ENCODE measurements around the gene COX20. TPM values are rescaled to one million over a fixed set of nuclear protein-coding genes. Genes with fewer than 3 reads are reported as not detected.

Gene COX20
- total and polyA plus RNA-seq, 9 donors: 24.6 to 54.5 (median 46.3) TPM

- no peaks in the 10 kb centered on the region for H3K9me3 ChIP-seq (replicated peaks; ENCODE audit: control insufficient read depth, low read depth, low read length)
- peak; percentile 58 for DNase-seq
- H3K4me3 ChIP-seq (ENCODE audit: low read length): peak overlapping the region; percentile 61
- H3K27me3 ChIP-seq (ENCODE audit: control insufficient read depth, insufficient read depth, low read length): no peaks in the 10 kb centered on the region
- H3K4me1 ChIP-seq (ENCODE audit: control insufficient read depth, insufficient read depth, low read length): peaks cover 5% of the 10 kb centered on the region
- H3K36me3 ChIP-seq (ENCODE audit: control insufficient read depth, insufficient read depth, low read length): peaks cover 16% of the 10 kb centered on the region
- WGBS (ENCODE audit: insufficient coverage): 6% methylated on average over 3 of the region's 7 CpGs
- peak overlapping the region; percentile 99 for H3K27ac ChIP-seq (ENCODE audit: low read length)
Observed at GRCh38 chr1:244836135-244836521, 670 bp downstream of the COX20 start.

GRCh38 chr1:244836584-244836983 lies 1.1 kb downstream of the COX20 start:
- Histone ChIP-seq H3K27ac (ENCODE audit: low read length) (peak overlapping the region; percentile 99), H3K36me3 (ENCODE audit: control insufficient read depth, insufficient read depth, low read length) (peaks cover 19% of the 10 kb centered on the region), H3K4me3 (ENCODE audit: low read length) (peak overlapping the region; percentile 61), H3K4me1 (ENCODE audit: control insufficient read depth, insufficient read depth, low read length) (peaks cover 5% of the 10 kb centered on the region), H3K27me3 (ENCODE audit: control insufficient read depth, insufficient read depth, low read length) (no peaks in the 10 kb centered on the region), H3K9me3 (replicated peaks; ENCODE audit: control insufficient read depth, low read depth, low read length) (no peaks in the 10 kb centered on the region)
- peak; percentile 63 for DNase-seq
- WGBS (ENCODE audit: insufficient coverage): no CpG with 5 or more reads among the region's 3 CpGs

DNA sequence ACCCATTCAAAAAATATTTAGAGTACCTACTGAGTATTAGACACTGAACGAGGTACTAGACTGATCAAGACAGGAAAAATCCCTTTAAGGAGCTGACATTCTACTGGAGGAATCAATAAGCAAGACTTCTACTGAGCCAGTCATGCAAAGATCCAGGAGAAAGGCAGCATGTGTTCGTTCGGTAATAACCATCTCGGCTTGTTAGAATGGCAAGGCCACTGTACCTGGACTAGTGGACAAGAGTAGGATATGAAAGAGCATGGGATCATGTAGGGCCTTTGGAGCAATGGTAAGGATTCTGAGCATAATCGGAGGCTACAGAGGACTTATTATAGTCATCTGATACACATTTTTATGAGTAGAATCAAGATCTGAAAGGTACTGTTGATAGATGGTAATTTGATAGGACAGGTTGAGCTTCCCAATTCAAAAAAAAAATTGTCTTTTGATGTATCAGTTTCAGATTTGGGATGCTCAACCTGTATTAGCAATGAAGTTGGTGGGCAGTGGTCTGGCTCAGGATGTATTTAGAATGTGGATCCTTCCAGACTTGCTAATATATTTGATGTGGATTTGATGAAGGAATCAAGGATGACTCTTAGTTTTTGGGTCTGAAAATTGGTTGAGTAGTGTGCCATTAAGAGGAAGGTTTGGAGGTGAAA lies 2.3 kb downstream of the COX20 start:
- peaks cover 5% of the 10 kb centered on the region for H3K4me1 ChIP-seq (ENCODE audit: control insufficient read depth, insufficient read depth, low read length)
- H3K4me3 ChIP-seq (ENCODE audit: low read length): no peak overlapping the region
- WGBS (ENCODE audit: insufficient coverage): 87% methylated on average over 3 of the region's 5 CpGs
- H3K27me3 ChIP-seq (ENCODE audit: control insufficient read depth, insufficient read depth, low read length): no peaks in the 10 kb centered on the region
- no peak for DNase-seq
- no peaks in the 10 kb centered on the region for H3K9me3 ChIP-seq (replicated peaks; ENCODE audit: control insufficient read depth, low read depth, low read length)
- peaks cover 23% of the 10 kb centered on the region for H3K36me3 ChIP-seq (ENCODE audit: control insufficient read depth, insufficient read depth, low read length)
- no peak overlapping the region for H3K27ac ChIP-seq (ENCODE audit: low read length)

GRCh38 chr1:244839656-244840055 lies 4.2 kb downstream of the COX20 start:
- no peaks in the 10 kb centered on the region for H3K9me3 ChIP-seq (replicated peaks; ENCODE audit: control insufficient read depth, low read depth, low read length)
- H3K36me3 ChIP-seq (ENCODE audit: control insufficient read depth, insufficient read depth, low read length): peaks cover 31% of the 10 kb centered on the region
- no peak for DNase-seq
- no peaks in the 10 kb centered on the region for H3K27me3 ChIP-seq (ENCODE audit: control insufficient read depth, insufficient read depth, low read length)
- peaks cover 5% of the 10 kb centered on the region for H3K4me1 ChIP-seq (ENCODE audit: control insufficient read depth, insufficient read depth, low read length)
- H3K4me3 ChIP-seq (ENCODE audit: low read length): no peak overlapping the region
- WGBS (ENCODE audit: insufficient coverage): no CpG with 5 or more reads among the region's 2 CpGs
- H3K27ac ChIP-seq (ENCODE audit: low read length): no peak overlapping the region

DNA sequence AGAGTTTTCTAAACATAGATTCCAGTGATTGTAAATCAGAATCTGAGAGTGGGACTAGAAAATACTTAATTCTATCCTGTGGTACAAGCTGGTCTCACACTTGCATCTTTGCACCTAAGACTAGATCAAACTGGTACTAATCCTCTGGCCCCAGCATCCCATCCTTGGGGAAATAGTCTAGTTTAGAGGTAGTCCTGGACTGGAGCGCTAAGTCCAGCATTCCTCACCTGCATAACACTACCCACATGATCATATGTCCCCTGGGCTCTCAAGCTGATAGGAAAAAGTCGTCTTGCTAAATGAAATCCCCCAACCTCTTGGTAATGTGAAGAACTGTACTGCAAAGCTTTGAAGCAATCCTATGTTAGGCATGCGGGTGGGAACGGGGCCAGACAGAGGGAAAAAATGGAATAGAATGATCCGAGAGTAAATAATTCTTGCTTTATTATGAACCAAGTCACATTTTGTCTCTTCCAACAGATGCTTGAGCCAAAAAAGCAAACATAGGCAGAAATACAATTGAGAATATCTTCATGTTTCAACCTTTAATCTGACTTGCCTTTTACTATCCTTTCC lies 4.8 kb downstream of the COX20 start:
- H3K36me3 ChIP-seq (ENCODE audit: control insufficient read depth, insufficient read depth, low read length): peaks cover 34% of the 10 kb centered on the region
- H3K9me3 ChIP-seq (replicated peaks; ENCODE audit: control insufficient read depth, low read depth, low read length): no peaks in the 10 kb centered on the region
- WGBS (ENCODE audit: insufficient coverage): no CpG with 5 or more reads among the region's 5 CpGs
- H3K4me3 ChIP-seq (ENCODE audit: low read length): no peak overlapping the region
- H3K4me1 ChIP-seq (ENCODE audit: control insufficient read depth, insufficient read depth, low read length): peaks cover 5% of the 10 kb centered on the region
- no peaks in the 10 kb centered on the region for H3K27me3 ChIP-seq (ENCODE audit: control insufficient read depth, insufficient read depth, low read length)
- H3K27ac ChIP-seq (ENCODE audit: low read length): no peak overlapping the region
- DNase-seq: no peak

GRCh38 chr1:244841273-244841927 lies 5.9 kb downstream of the COX20 start:
- Histone ChIP-seq H3K36me3 (ENCODE audit: control insufficient read depth, insufficient read depth, low read length) (peaks cover 43% of the 10 kb centered on the region), H3K27ac (ENCODE audit: low read length) (no peak overlapping the region), H3K4me1 (ENCODE audit: control insufficient read depth, insufficient read depth, low read length) (peaks cover 2% of the 10 kb centered on the region), H3K27me3 (ENCODE audit: control insufficient read depth, insufficient read depth, low read length) (no peaks in the 10 kb centered on the region), H3K9me3 (replicated peaks; ENCODE audit: control insufficient read depth, low read depth, low read length) (no peaks in the 10 kb centered on the region), H3K4me3 (ENCODE audit: low read length) (no peak overlapping the region)
- no CpG with 5 or more reads among the region's 9 CpGs for WGBS (ENCODE audit: insufficient coverage)
- DNase-seq: no peak

DNA sequence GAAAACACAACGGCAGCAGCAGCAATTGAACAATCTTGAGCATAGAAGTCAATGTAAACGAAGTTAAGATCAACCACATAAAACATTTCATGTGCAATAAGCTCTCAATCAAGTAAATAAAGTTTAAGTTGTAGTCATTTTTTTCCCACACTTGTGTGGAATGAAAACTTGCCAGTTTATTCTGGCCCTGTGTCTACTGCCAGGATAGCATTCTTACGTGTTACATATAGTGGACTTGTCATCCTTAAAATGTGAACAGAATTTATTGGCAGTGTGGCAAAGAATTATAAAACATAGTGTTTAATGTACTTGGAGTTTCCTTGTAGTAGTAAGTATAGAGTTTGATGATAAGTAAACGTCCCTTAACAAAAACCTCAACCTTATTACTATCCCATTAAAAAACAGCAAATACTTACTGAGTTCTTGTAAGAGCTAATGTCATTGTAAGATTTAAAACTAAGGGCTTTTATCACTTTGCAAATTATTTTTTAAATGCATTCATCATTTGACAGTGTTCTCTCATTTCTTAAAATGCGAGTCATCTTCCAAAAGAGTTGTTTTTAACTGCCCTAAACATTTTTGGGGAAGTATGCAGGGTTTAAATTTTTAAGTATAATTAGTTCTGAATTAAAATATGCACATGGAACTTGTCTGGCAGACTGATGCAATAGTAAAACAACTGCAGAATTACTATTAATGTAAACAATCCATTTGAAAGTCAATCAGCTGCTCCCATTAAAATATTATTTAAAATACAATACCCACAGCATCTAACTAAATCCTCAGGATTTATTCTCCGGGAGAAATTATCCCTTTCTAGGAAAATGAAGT lies 7.9 kb downstream of the COX20 start:
- Histone ChIP-seq H3K4me3 (ENCODE audit: low read length) (no peak overlapping the region), H3K27ac (ENCODE audit: low read length) (no peak overlapping the region)
- no peak for DNase-seq

GRCh38 chr1:244844155-244845121 lies 9.0 kb downstream of the COX20 start:
- no peaks in the 10 kb centered on the region for H3K4me1 ChIP-seq (ENCODE audit: control insufficient read depth, insufficient read depth, low read length)
- whole genome bisulfite sequencing (ENCODE audit: insufficient coverage): 79% methylated on average over 6 of the region's 13 CpGs
- peaks cover 42% of the 10 kb centered on the region for H3K36me3 ChIP-seq (ENCODE audit: control insufficient read depth, insufficient read depth, low read length)
- H3K27me3 ChIP-seq (ENCODE audit: control insufficient read depth, insufficient read depth, low read length): no peaks in the 10 kb centered on the region
- DNase-seq: no peak
- no peaks in the 10 kb centered on the region for H3K9me3 ChIP-seq (replicated peaks; ENCODE audit: control insufficient read depth, low read depth, low read length)
- no peak overlapping the region for H3K27ac ChIP-seq (ENCODE audit: low read length)
- no peak overlapping the region for H3K4me3 ChIP-seq (ENCODE audit: low read length)

More for the DNA sequence above, 7.9 kb downstream of the COX20 start:
- Histone ChIP-seq H3K4me1 (ENCODE audit: control insufficient read depth, insufficient read depth, low read length) (no peaks in the 10 kb centered on the region), H3K27me3 (ENCODE audit: control insufficient read depth, insufficient read depth, low read length) (no peaks in the 10 kb centered on the region), H3K9me3 (replicated peaks; ENCODE audit: control insufficient read depth, low read depth, low read length) (no peaks in the 10 kb centered on the region), H3K36me3 (ENCODE audit: control insufficient read depth, insufficient read depth, low read length) (peaks cover 43% of the 10 kb centered on the region)
- no CpG with 5 or more reads among the region's 6 CpGs for WGBS (ENCODE audit: insufficient coverage)

- no peaks in the 10 kb centered on the region for H3K4me1 ChIP-seq (ENCODE audit: control insufficient read depth, insufficient read depth, low read length)
- H3K27me3 ChIP-seq (ENCODE audit: control insufficient read depth, insufficient read depth, low read length): no peaks in the 10 kb centered on the region
- no peak overlapping the region for H3K27ac ChIP-seq (ENCODE audit: low read length)
- H3K9me3 ChIP-seq (replicated peaks; ENCODE audit: control insufficient read depth, low read depth, low read length): no peaks in the 10 kb centered on the region
- H3K36me3 ChIP-seq (ENCODE audit: control insufficient read depth, insufficient read depth, low read length): peaks cover 39% of the 10 kb centered on the region
- DNase-seq: no peak
- H3K4me3 ChIP-seq (ENCODE audit: low read length): no peak overlapping the region
- no CpG with 5 or more reads among the region's 6 CpGs for WGBS (ENCODE audit: insufficient coverage)
Observed at GRCh38 chr1:244846653-244847052, 11.2 kb downstream of the COX20 start.
